Measurements from ENCODE around the gene CCDC112.
"Not testable (repeated sequence)": the region's sequence is repeated elsewhere in the genome, so short reads cannot be mapped to it uniquely, and the experiment has no call there.

Gene CCDC112

GRCh38 chr5:115333164-115333563 lies 36.7 kb upstream of the CCDC112 start:
- H3K4me3 ChIP-seq (ENCODE audit: low read depth, low read length) = no peak overlapping the region
- DNase-seq (ENCODE audit: low read depth) = peak; percentile 96
- TF ChIP-seq MYC (IDR thresholded peaks at IDR 0.05; ENCODE audit: low read depth, low read length) (peak; percentile 76), CTCF (IDR thresholded peaks at IDR 0.05; ENCODE audit: low read depth, low read length) (no peak), POLR2A (IDR thresholded peaks at IDR 0.05; ENCODE audit: extremely low read depth, insufficient read length) (no peak), MAX (IDR thresholded peaks at IDR 0.05; ENCODE audit: low read depth, low read length) (peak; percentile 86)

GRCh38 chr5:115330830-115331229 lies 34.4 kb upstream of the CCDC112 start:
- TF ChIP-seq MYC (IDR thresholded peaks at IDR 0.05; ENCODE audit: low read depth, low read length) = no peak
- no peak overlapping the region for H3K4me3 ChIP-seq (ENCODE audit: low read depth, low read length)
- no peak for DNase-seq (ENCODE audit: low read depth)

GRCh38 chr5:115329475-115329874 lies 33.0 kb upstream of the CCDC112 start:
- peak; percentile 76 for DNase-seq (ENCODE audit: low read depth)
- TF ChIP-seq MYC (IDR thresholded peaks at IDR 0.05; ENCODE audit: low read depth, low read length) = no peak
- peak; percentile 51 for TF ChIP-seq MAX (IDR thresholded peaks at IDR 0.05; ENCODE audit: low read depth, low read length)
- H3K4me3 ChIP-seq (ENCODE audit: low read depth, low read length) = no peak overlapping the region

GRCh38 chr5:115328617-115329274 lies 32.3 kb upstream of the CCDC112 start:
- not testable (repeated sequence) for H3K4me3 ChIP-seq (ENCODE audit: low read depth, low read length)
- DNase-seq (ENCODE audit: low read depth) = peak; percentile 34

- H3K4me3 ChIP-seq (ENCODE audit: low read depth, low read length) = no peak overlapping the region
- DNase-seq (ENCODE audit: low read depth) = no peak
- TF ChIP-seq CTCF (IDR thresholded peaks at IDR 0.05; ENCODE audit: low read depth, low read length) = no peak
- no peak for TF ChIP-seq MAX (IDR thresholded peaks at IDR 0.05; ENCODE audit: low read depth, low read length)
- TF ChIP-seq POLR2A (IDR thresholded peaks at IDR 0.05; ENCODE audit: extremely low read depth, insufficient read length) = no peak
These were observed 29.0 kb upstream of the CCDC112 start for GRCh38 chr5:115325296-115325959.

- DNase-seq (ENCODE audit: low read depth) = no peak
- H3K4me3 ChIP-seq (ENCODE audit: low read depth, low read length) = no peak overlapping the region
- no peak for TF ChIP-seq MYC (IDR thresholded peaks at IDR 0.05; ENCODE audit: low read depth, low read length)
- no peak for TF ChIP-seq MAX (IDR thresholded peaks at IDR 0.05; ENCODE audit: low read depth, low read length)
- TF ChIP-seq POLR2A (IDR thresholded peaks at IDR 0.05; ENCODE audit: extremely low read depth, insufficient read length) = no peak
- TF ChIP-seq CTCF (IDR thresholded peaks at IDR 0.05; ENCODE audit: low read depth, low read length) = no peak
These were observed 27.6 kb upstream of the CCDC112 start for GRCh38 chr5:115324021-115324420.

GRCh38 chr5:115322729-115323128 lies 26.3 kb upstream of the CCDC112 start:
- TF ChIP-seq POLR2A (IDR thresholded peaks at IDR 0.05; ENCODE audit: extremely low read depth, insufficient read length) (no peak), CTCF (IDR thresholded peaks at IDR 0.05; ENCODE audit: low read depth, low read length) (no peak), MAX (IDR thresholded peaks at IDR 0.05; ENCODE audit: low read depth, low read length) (no peak), MYC (IDR thresholded peaks at IDR 0.05; ENCODE audit: low read depth, low read length) (no peak)

More at GRCh38 chr5:115322729-115323128, 26.3 kb upstream of the CCDC112 start:
- no peak for DNase-seq (ENCODE audit: low read depth)
- no peak overlapping the region for H3K4me3 ChIP-seq (ENCODE audit: low read depth, low read length)

All from NB4 (cell line).